SK-N-SH (cell line): Measurements from ENCODE around the gene SYNPR. TPM values are rescaled to one million over a fixed set of nuclear protein-coding genes. Genes with fewer than 3 reads are reported as not detected.

Source experiments
- CTCF ChIA-PET: fragments of 300-600, 350-600 bp; formaldehyde crosslinking; extraction: SDS; loops from one replicate; lab custom pipeline; 2021; lab: Yijun Ruan, JAX
- POLR2A ChIA-PET: fragments of 350-600 bp; sonication (Branson Sonifier 250); formaldehyde crosslinking; extraction: SDS; loops from one replicate; lab custom pipeline; 2020; ENCODE audit warnings: antibody characterized with exemption, inconsistent platforms; lab: Yijun Ruan, JAX
- DNase-seq: peaks from one replicate; pipeline ENCODE4 v3.0.0; 2012
- H2AFZ ChIP-seq: fragments of 200-600 bp; sonication (generic); 2 replicates; pipeline ENCODE4 v1.8.1; 2016; ENCODE audit warnings: antibody characterized with exemption, mild to moderate bottlenecking, low read depth
- H3F3A ChIP-seq: fragments of 200-600 bp; sonication (generic); replicated peaks from 2 replicates; pipeline ENCODE3; 2016; ENCODE audit warnings: antibody characterized with exemption, mild to moderate bottlenecking; ENCODE audit not compliant: insufficient read depth
- H3K27ac ChIP-seq, 2 experiments: fragments of 200-500 bp in 1 of 2; fragments of 200-600 bp in 1 of 2; sonication (Bioruptor generic) in 1 of 2; sonication (generic), shearing (Covaris generic) in 1 of 2; 2 replicates each; pipeline versions ENCODE4 v1.5.1 to v1.6.1; 2014 to 2016; ENCODE audit warnings: low read depth in 2 of 2, inconsistent platforms in 1 of 2, low read length in 1 of 2, mild to moderate bottlenecking in 1 of 2, mixed read lengths in 1 of 2
- H3K27me3 ChIP-seq: fragments of 200-600 bp; sonication (generic), shearing (Covaris generic); 2 replicates; pipeline ENCODE4 v1.6.1; 2016; ENCODE audit warnings: mixed run types; ENCODE audit not compliant: insufficient read depth
- H3K36me3 ChIP-seq, 2 experiments: fragments of 200-500 bp in 1 of 2; fragments of 200-600 bp in 1 of 2; sonication (Bioruptor generic) in 1 of 2; sonication (generic) in 1 of 2; replicated peaks in 1 of 2; 2 replicates each; pipeline versions ENCODE3 to v1.5.1; 2014 to 2016; ENCODE audit warnings: low read length in 1 of 2, mild to moderate bottlenecking in 1 of 2; ENCODE audit not compliant: insufficient read depth in 2 of 2, control insufficient read depth in 1 of 2
- H3K4me1 ChIP-seq, 2 experiments: fragments of 200-500 bp in 1 of 2; fragments of 200-600 bp in 1 of 2; sonication (Bioruptor generic) in 1 of 2; sonication (generic), shearing (Covaris generic) in 1 of 2; 2 replicates each; pipeline versions ENCODE4 v1.5.1 to v1.6.1; 2014 to 2016; ENCODE audit warnings: low read depth in 1 of 2, low read length in 1 of 2, mixed run types in 1 of 2; ENCODE audit not compliant: insufficient read depth in 2 of 2, control insufficient read depth in 1 of 2
- H3K4me2 ChIP-seq: fragments of 200-600 bp; sonication (generic), shearing (Covaris generic); 2 replicates; pipeline ENCODE4 v1.6.1; 2017; ENCODE audit warnings: mixed run types
- H3K4me3 ChIP-seq, 2 experiments: fragments of 200-500 bp in 1 of 2; fragments of 200-600 bp in 1 of 2; sonication (Bioruptor generic) in 1 of 2; sonication (generic), shearing (Covaris generic) in 1 of 2; 2 replicates each; pipeline versions ENCODE4 v1.5.1 to v1.8.1; 2014 to 2016; ENCODE audit warnings: low read depth in 2 of 2, inconsistent platforms in 1 of 2, low read length in 1 of 2, mild to moderate bottlenecking in 1 of 2, mixed read lengths in 1 of 2, moderate library complexity in 1 of 2
- H3K79me2 ChIP-seq: fragments of 200-600 bp; sonication (generic); 2 replicates; pipeline ENCODE4 v1.8.1; 2017; ENCODE audit warnings: mild to moderate bottlenecking; ENCODE audit not compliant: insufficient read depth
- H3K9ac ChIP-seq: fragments of 200-600 bp; sonication (generic); 2 replicates; pipeline ENCODE4 v1.6.1; 2017; ENCODE audit warnings: mixed run types
- H3K9me2 ChIP-seq: fragments of 200-600 bp; sonication (generic); 2 replicates; pipeline ENCODE4 v1.6.1; 2017; ENCODE audit warnings: mixed run types
- H3K9me3 ChIP-seq: fragments of 200-600 bp; sonication (generic); 2 replicates; pipeline ENCODE4 v1.6.1; 2017; ENCODE audit warnings: mixed run types, mild to moderate bottlenecking, moderate library complexity
- H4K20me1 ChIP-seq: fragments of 200-600 bp; sonication (generic); 2 replicates; pipeline ENCODE4 v1.6.1; 2017; ENCODE audit warnings: mild to moderate bottlenecking, mixed run types; ENCODE audit not compliant: insufficient read depth
- CTCF ChIP-seq: fragments of 200-600 bp; sonication (generic); IDR thresholded peaks from 2 replicates; pipeline ENCODE4 v1.6.1; 2017; ENCODE audit warnings: antibody characterized with exemption, mild to moderate bottlenecking, moderate library complexity
- FOSL2 ChIP-seq: IDR thresholded peaks from 2 replicates; pipeline ENCODE4 v1.4.0; 2012; ENCODE audit warnings: low read depth, mild to moderate bottlenecking, moderate library complexity, borderline replicate concordance
- FOXM1 ChIP-seq: IDR thresholded peaks from 2 replicates; pipeline ENCODE4 v1.4.0; 2012; ENCODE audit warnings: low read depth, mild to moderate bottlenecking
- JUND ChIP-seq: IDR thresholded peaks from 2 replicates; pipeline ENCODE4 v1.4.0; 2012
- MAX ChIP-seq: IDR thresholded peaks from 2 replicates; pipeline ENCODE4 v1.4.0; 2012; ENCODE audit warnings: low read depth
- RAD21 ChIP-seq: IDR thresholded peaks from 2 replicates; pipeline ENCODE4 v1.6.1; 2012; ENCODE audit warnings: mild to moderate bottlenecking, low read length
- TCF12 ChIP-seq: IDR thresholded peaks from 2 replicates; pipeline ENCODE4 v1.4.0; 2012
- WGBS: methylation state at CpG from one replicate; pipeline ENCODE4 v1.1.6; 2017; ENCODE audit warnings: low lambda C conversion rate; 5-methylcytosine and 5-hydroxymethylcytosine counted together
- polyA plus RNA-seq, 3 experiments: library from polyadenylated mRNA; depleted of rRNA; stranded (reverse); fragments of >200 nt; gene quantifications; 2 replicates each; pipeline ENCODE4 v1.2.3, GENCODE V29; 2012

Gene SYNPR
- polyA plus RNA-seq, 1 of the 3 experiments (the other 2 are of a cell fraction) = not detected

- no peaks in the 10 kb centered on the region; a peak in 1 of 4 replicates for H3K4me1 ChIP-seq
- H3K4me3 ChIP-seq = no peak overlapping the region
- TF ChIP-seq MAX (no peak), CTCF (no peak), FOSL2 (no peak), TCF12 (no peak)
- ChIA-PET POLR2A (no interaction called here), CTCF (interaction anchor here (1.2 to 1.6 kb wide), 3 partner anchors 13 to 23 kb away, joined by 3 to 9 read pairs (median 3); no protein-coding TSS in a partner anchor)
- H3K36me3 ChIP-seq = no peaks in the 10 kb centered on the region
- no peaks in the 10 kb centered on the region for H3F3A ChIP-seq
- no peak for DNase-seq
- no peak overlapping the region for H3K27ac ChIP-seq
- H2AFZ ChIP-seq = no peak overlapping the region
- H4K20me1 ChIP-seq = no peaks in the 10 kb centered on the region
- no peaks in the 10 kb centered on the region; the same call in 1 of the 2 replicates for H3K79me2 ChIP-seq
- H3K9me2 ChIP-seq = no peaks in the 10 kb centered on the region
- no peak overlapping the region for H3K9ac ChIP-seq
- peaks cover 9% of the 10 kb centered on the region; the same call in 1 of the 2 replicates for H3K27me3 ChIP-seq
- no peaks in the 10 kb centered on the region for H3K9me3 ChIP-seq
- no peak overlapping the region for H3K4me2 ChIP-seq
Measured at GRCh38 chr3:63328365-63328764, 50.3 kb downstream of the SYNPR start.

DNA sequence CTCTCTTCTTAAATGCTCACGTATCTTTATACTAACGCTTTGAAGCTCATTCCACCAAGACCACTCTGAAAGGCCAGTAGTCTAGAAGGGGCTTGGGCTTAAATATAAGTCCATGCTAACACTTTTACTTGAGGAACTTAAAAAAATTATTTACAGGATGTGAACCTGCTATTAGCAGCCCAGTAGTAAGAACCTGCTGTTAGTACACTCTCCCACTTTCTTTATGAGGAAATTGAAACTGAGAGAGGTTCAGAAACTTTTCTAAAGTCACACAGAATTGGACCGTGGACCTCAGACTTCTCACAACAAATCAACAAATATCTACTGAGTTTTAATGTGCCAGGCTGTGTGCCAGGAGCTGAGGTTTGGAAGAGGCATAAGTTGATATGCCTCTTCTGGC, 53.4 kb downstream of the SYNPR start:
- no peak overlapping the region for H3K4me3 ChIP-seq
- no peaks in the 10 kb centered on the region for H3K36me3 ChIP-seq
- WGBS = 75% methylated on average over 3 of the region's 3 CpGs
- H3K9ac ChIP-seq = no peak overlapping the region
- peaks cover 9% of the 10 kb centered on the region; the same call in 1 of the 2 replicates for H3K27me3 ChIP-seq
- no peaks in the 10 kb centered on the region for H3K9me2 ChIP-seq
- no peaks in the 10 kb centered on the region; a peak in 1 of 4 replicates for H3K4me1 ChIP-seq
- no peak overlapping the region for H3K4me2 ChIP-seq
- CTCF ChIA-PET = interaction anchor here (1.3 to 3.0 kb wide), 2 partner anchors 19 to 487 kb away, joined by 3 to 8 read pairs; no protein-coding TSS in a partner anchor
- TF ChIP-seq RAD21 (no peak), FOSL2 (no peak), FOXM1 (no peak), CTCF (no peak), JUND (no peak)
- TF ChIP-seq, all 33 proteins: peak for 0
- Histone ChIP-seq H2AFZ (no peak overlapping the region), H3K9me3 (no peaks in the 10 kb centered on the region), H3K27ac (no peak overlapping the region), H3K79me2 (no peaks in the 10 kb centered on the region; the same call in 1 of the 2 replicates), H4K20me1 (no peaks in the 10 kb centered on the region), H3F3A (no peaks in the 10 kb centered on the region)
- DNase-seq = no peak
- POLR2A ChIA-PET = no interaction called here
